Peyer's patch (tissue), 4 donors: ENCODE results near the gene PRAC2.

ENCODE experiments used
- POLR2A ChIP-seq, 2 donors: fragments of 450-650 bp; IDR thresholded peaks; one replicate each; pipeline ENCODE4 v1.5.1; 2017; ENCODE audit warnings: antibody characterized with exemption in 2 of 2, mild to moderate bottlenecking in 2 of 2, moderate library complexity in 2 of 2
- TF ChIP-seq, protein P1 (sequence below), 6 experiments: fragments of 450-650 bp in 4 of 6; fragments of 200-600 bp in 2 of 6; sonication (generic) in 1 of 6; IDR thresholded peaks; one replicate each; pipeline ENCODE4 v1.5.1; 2017 to 2019; ENCODE audit warnings: antibody characterized with exemption in 6 of 6, mild to moderate bottlenecking in 3 of 6, moderate library complexity in 1 of 6

DNA sequence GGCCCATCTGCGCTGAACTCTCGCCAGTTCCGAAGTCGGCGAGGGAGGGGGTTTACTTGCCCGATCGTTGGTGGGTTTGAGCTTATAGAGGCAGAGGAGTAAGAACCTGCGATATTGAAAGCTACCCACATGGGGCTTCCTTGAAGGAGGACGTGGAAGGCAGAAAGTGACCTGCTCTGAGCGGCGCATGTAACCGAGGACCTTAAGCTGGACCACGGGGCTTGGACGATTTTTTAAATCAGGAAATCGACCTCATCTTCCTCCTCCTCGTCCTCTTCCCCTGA lies 2.0 kb downstream of the PRAC2 start:
- no peak for TF ChIP-seq POLR2A (IDR thresholded peaks at IDR 0.05)
- TF ChIP-seq, protein P1, sequence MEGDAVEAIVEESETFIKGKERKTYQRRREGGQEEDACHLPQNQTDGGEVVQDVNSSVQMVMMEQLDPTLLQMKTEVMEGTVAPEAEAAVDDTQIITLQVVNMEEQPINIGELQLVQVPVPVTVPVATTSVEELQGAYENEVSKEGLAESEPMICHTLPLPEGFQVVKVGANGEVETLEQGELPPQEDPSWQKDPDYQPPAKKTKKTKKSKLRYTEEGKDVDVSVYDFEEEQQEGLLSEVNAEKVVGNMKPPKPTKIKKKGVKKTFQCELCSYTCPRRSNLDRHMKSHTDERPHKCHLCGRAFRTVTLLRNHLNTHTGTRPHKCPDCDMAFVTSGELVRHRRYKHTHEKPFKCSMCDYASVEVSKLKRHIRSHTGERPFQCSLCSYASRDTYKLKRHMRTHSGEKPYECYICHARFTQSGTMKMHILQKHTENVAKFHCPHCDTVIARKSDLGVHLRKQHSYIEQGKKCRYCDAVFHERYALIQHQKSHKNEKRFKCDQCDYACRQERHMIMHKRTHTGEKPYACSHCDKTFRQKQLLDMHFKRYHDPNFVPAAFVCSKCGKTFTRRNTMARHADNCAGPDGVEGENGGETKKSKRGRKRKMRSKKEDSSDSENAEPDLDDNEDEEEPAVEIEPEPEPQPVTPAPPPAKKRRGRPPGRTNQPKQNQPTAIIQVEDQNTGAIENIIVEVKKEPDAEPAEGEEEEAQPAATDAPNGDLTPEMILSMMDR (IDR thresholded peaks at IDR 0.05), result no peak
